GM20431 (cell line): ENCODE data around the gene CEP70.
"Not testable (repeated sequence)": the region's sequence is repeated elsewhere in the genome, so short reads cannot be mapped to it uniquely, and the experiment has no call there.

Source experiments
- in situ Hi-C: fragments of 300-500 bp; cut with MseI, MboI; formaldehyde crosslinking; loops from one replicate; pipeline ENCODE4 v1.15.0; 2020; ENCODE audit warnings: low sequenced_read_pairs; ENCODE audit not compliant: unreplicated experiment

CEP70 gene

GRCh38 chr3:138594935-138595610 is 1.0 kb upstream of the CEP70 start:
- in situ Hi-C loops = loop anchor here (25.0 kb wide), 1 partner anchor 317 kb away; no protein-coding TSS in a partner anchor

- in situ Hi-C loops = loop anchor here (25.0 kb wide), 1 partner anchor 319 kb away; no protein-coding TSS in a partner anchor
These were observed 441 bp downstream of the CEP70 start for GRCh38 chr3:138593488-138594149.

GRCh38 chr3:138591392-138591791 is 2.7 kb downstream of the CEP70 start:
- in situ Hi-C loops = loop anchor here (25.0 kb wide), 1 partner anchor 321 kb away; no protein-coding TSS in a partner anchor

- in situ Hi-C loops = loop anchor here (25.0 kb wide), 1 partner anchor 324 kb away; no protein-coding TSS in a partner anchor
These were observed 5.6 kb downstream of the CEP70 start for GRCh38 chr3:138588445-138588844.

- in situ Hi-C loops = loop anchor here (25.0 kb wide), 1 partner anchor 325 kb away; no protein-coding TSS in a partner anchor
These were observed 6.7 kb downstream of the CEP70 start for GRCh38 chr3:138587374-138587773.

GRCh38 chr3:138578961-138579574 is 15.0 kb downstream of the CEP70 start:
- in situ Hi-C loops = loop anchor here (25.0 kb wide), 1 partner anchor 333 kb away; no protein-coding TSS in a partner anchor

- in situ Hi-C loops = loop anchor here (25.0 kb wide), 1 partner anchor 334 kb away; no protein-coding TSS in a partner anchor
These were observed 15.9 kb downstream of the CEP70 start for GRCh38 chr3:138578141-138578540.

- in situ Hi-C loops = no loop called here
These were observed 20.9 kb downstream of the CEP70 start for GRCh38 chr3:138573138-138573537.

- in situ Hi-C loops = not testable (repeated sequence)
These were observed 24.4 kb downstream of the CEP70 start for GRCh38 chr3:138569624-138570023.

GRCh38 chr3:138569090-138569489 is 25.0 kb downstream of the CEP70 start:
- in situ Hi-C loops = no loop called here

GRCh38 chr3:138567403-138567802 is 26.7 kb downstream of the CEP70 start:
- in situ Hi-C loops = no loop called here

- in situ Hi-C loops = not testable (repeated sequence)
These were observed 27.8 kb downstream of the CEP70 start for GRCh38 chr3:138566293-138566692.

GRCh38 chr3:138562902-138563301 is 31.2 kb downstream of the CEP70 start:
- in situ Hi-C loops = not testable (repeated sequence)

GRCh38 chr3:138560501-138560900 is 33.6 kb downstream of the CEP70 start:
- in situ Hi-C loops = no loop called here

- in situ Hi-C loops = no loop called here
These were observed 34.9 kb downstream of the CEP70 start for GRCh38 chr3:138559134-138559533.

- in situ Hi-C loops = not testable (repeated sequence)
These were observed 39.3 kb downstream of the CEP70 start for GRCh38 chr3:138554775-138555174.

GRCh38 chr3:138550958-138551357 is 43.1 kb downstream of the CEP70 start:
- in situ Hi-C loops = not testable (repeated sequence)

GRCh38 chr3:138549179-138549977 is 44.7 kb downstream of the CEP70 start:
- in situ Hi-C loops = no loop called here

- in situ Hi-C loops = no loop called here
These were observed 46.6 kb downstream of the CEP70 start for GRCh38 chr3:138547342-138547975.

GRCh38 chr3:138544546-138544945 is 49.5 kb downstream of the CEP70 start:
- in situ Hi-C loops = no loop called here
